ENCODE measurements around the gene SRA1.

Gene SRA1

DNA sequence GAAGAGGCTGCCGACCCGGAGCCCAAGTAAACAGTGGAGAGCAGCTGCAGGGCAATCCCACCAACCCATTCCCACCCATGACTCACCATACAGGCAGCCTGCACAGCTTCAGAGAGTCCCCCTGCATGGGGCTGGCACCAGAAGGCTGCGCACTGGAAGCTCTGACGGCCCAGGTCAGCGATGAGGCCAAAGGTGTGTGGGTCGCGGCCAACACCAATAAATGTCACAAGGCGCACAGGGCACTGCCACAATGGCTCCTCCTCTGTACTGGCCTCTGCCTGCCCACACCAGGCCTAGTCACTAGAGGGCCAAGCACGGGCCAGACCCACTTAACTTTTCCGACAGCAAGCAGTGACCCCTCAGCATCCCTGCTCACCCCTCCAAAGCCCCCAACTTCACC, 3.0 kb upstream of the SRA1 start:
- Histone ChIP-seq H3K9me3 (ENCODE audit: severe bottlenecking) (no peaks in the 10 kb centered on the region), H3K27ac (ENCODE audit: poor library complexity, severe bottlenecking) (no peak overlapping the region), H3K4me1 (ENCODE audit: insufficient read depth, poor library complexity, severe bottlenecking) (peaks cover 6% of the 10 kb centered on the region), H3K4me3 (ENCODE audit: severe bottlenecking) (no peak overlapping the region), H3K27me3 (ENCODE audit: insufficient read depth, poor library complexity, severe bottlenecking) (no peaks in the 10 kb centered on the region), H3K36me3 (ENCODE audit: low read depth) (peaks cover 9% of the 10 kb centered on the region)
- DNase-seq (ENCODE audit: low spot score) (no peak), ATAC-seq (ENCODE audit: low read depth) (no peak)
- TF ChIP-seq, protein P1, sequence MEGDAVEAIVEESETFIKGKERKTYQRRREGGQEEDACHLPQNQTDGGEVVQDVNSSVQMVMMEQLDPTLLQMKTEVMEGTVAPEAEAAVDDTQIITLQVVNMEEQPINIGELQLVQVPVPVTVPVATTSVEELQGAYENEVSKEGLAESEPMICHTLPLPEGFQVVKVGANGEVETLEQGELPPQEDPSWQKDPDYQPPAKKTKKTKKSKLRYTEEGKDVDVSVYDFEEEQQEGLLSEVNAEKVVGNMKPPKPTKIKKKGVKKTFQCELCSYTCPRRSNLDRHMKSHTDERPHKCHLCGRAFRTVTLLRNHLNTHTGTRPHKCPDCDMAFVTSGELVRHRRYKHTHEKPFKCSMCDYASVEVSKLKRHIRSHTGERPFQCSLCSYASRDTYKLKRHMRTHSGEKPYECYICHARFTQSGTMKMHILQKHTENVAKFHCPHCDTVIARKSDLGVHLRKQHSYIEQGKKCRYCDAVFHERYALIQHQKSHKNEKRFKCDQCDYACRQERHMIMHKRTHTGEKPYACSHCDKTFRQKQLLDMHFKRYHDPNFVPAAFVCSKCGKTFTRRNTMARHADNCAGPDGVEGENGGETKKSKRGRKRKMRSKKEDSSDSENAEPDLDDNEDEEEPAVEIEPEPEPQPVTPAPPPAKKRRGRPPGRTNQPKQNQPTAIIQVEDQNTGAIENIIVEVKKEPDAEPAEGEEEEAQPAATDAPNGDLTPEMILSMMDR (IDR thresholded peaks at IDR 0.05; ENCODE audit: poor library complexity, severe bottlenecking) = no peak

DNA sequence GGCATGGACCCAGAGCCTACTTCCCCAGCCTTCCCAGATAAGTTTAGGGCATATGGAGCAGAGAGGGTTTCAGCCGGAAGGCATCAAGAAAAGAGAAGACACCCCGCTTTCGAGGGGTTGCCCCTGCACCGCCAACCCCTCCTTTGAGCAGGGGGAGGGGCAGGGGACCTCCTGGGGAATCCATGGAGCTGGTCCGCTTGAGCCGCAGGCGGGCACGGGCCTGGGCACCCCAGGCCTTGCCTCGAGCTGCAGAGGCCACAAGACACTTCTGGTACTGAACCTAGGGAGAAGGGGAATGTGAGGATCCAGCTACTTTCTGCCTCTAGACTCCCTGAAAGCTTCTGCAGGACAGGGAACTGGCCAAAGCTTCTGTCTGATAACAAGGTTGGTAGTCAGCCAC, 1.3 kb upstream of the SRA1 start:
- no peak overlapping the region for H3K27ac ChIP-seq (ENCODE audit: poor library complexity, severe bottlenecking)
- H3K36me3 ChIP-seq (ENCODE audit: low read depth) = peaks cover 24% of the 10 kb centered on the region
- ATAC-seq (ENCODE audit: low read depth) (no peak), DNase-seq (ENCODE audit: low spot score) (no peak)
- H3K4me3 ChIP-seq (ENCODE audit: severe bottlenecking) = no peak overlapping the region
- no peaks in the 10 kb centered on the region for H3K9me3 ChIP-seq (ENCODE audit: severe bottlenecking)
- peaks cover 6% of the 10 kb centered on the region for H3K4me1 ChIP-seq (ENCODE audit: insufficient read depth, poor library complexity, severe bottlenecking)
- TF ChIP-seq, protein P1 (IDR thresholded peaks at IDR 0.05; ENCODE audit: poor library complexity, severe bottlenecking) = no peak
- no peaks in the 10 kb centered on the region for H3K27me3 ChIP-seq (ENCODE audit: insufficient read depth, poor library complexity, severe bottlenecking)

DNA sequence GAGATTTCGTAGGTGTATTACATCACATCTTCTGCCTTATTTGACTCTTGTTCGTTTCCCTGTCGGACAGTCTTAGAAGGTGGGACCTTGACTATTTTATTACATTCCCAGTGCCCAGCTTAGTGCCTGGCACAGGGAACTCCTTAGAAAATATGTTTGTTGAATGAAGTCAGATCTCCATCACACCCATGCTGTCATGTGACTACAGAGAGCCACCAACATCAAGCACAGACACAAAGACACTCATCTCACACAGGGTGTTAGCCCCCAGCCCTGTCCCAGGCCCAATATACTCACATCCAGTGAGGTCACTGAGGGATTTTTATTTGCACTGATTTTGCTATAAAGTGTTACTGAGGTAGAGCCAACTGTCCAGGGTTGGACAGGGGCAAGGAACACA, 692 bp upstream of the SRA1 start:
- TF ChIP-seq, protein P1 (IDR thresholded peaks at IDR 0.05; ENCODE audit: poor library complexity, severe bottlenecking) = no peak
- Histone ChIP-seq H3K27ac (ENCODE audit: poor library complexity, severe bottlenecking) (peak overlapping the region; percentile 47), H3K9me3 (ENCODE audit: severe bottlenecking) (no peaks in the 10 kb centered on the region), H3K27me3 (ENCODE audit: insufficient read depth, poor library complexity, severe bottlenecking) (no peaks in the 10 kb centered on the region), H3K4me3 (ENCODE audit: severe bottlenecking) (no peak overlapping the region), H3K36me3 (ENCODE audit: low read depth) (peaks cover 30% of the 10 kb centered on the region), H3K4me1 (ENCODE audit: insufficient read depth, poor library complexity, severe bottlenecking) (peaks cover 6% of the 10 kb centered on the region)
- no peak for DNase-seq (ENCODE audit: low spot score)
- ATAC-seq (ENCODE audit: low read depth) = no peak

DNA sequence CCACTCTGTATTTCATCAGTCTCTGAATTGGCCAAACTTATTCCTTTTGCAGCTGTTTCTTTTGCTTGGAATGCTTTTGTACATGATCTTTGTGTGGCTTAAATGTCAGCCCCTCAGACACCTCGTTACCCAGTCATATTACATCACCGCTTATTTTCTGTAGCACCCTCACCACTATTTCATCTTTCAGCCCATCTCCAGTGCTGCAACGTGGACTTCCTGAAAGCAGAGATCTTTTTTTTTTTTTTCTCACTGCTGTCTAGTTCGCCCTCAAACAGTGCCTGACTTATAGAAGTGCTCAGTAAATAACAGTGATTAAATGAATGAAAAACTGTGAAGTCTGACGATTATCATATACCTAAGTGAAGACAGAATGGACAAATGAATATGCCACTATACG, 835 bp downstream of the SRA1 start:
- H3K4me3 ChIP-seq (ENCODE audit: severe bottlenecking) = peak overlapping the region; percentile 81
- TF ChIP-seq, protein P1 (IDR thresholded peaks at IDR 0.05; ENCODE audit: poor library complexity, severe bottlenecking) = no peak
- DNase-seq (ENCODE audit: low spot score) (no peak), ATAC-seq (ENCODE audit: low read depth) (no peak)
- no peaks in the 10 kb centered on the region for H3K9me3 ChIP-seq (ENCODE audit: severe bottlenecking)
- peak overlapping the region; percentile 47 for H3K27ac ChIP-seq (ENCODE audit: poor library complexity, severe bottlenecking)
- no peaks in the 10 kb centered on the region for H3K27me3 ChIP-seq (ENCODE audit: insufficient read depth, poor library complexity, severe bottlenecking)
- H3K4me1 ChIP-seq (ENCODE audit: insufficient read depth, poor library complexity, severe bottlenecking) = peaks cover 6% of the 10 kb centered on the region
- peaks cover 44% of the 10 kb centered on the region for H3K36me3 ChIP-seq (ENCODE audit: low read depth)

DNA sequence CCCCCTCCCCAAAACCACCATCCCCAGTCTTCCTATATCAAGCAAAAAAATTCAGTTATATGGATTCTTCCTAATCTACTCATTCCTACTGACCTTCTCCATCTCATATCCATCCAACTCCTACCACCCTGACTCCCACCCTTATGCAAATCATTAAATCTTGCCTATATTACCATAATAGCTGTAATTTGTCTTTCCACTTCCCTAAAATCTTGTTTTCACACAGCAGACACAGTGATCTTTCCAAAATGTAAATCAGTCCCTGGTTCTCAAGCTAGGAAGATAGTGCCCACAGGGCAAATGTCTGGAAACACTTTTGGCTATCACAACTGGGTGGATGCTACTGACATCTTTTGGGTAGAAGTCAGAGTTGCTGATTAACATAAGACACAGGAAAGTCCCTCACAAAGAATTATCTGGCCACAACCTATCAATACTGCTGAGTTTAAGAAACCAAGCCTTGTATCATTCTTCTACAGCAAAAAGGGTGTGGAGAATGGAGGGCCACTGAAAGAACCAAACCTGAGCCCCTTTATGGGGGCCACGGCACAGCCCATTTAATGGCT, 1.4 kb downstream of the SRA1 start:
- no peaks in the 10 kb centered on the region for H3K27me3 ChIP-seq (ENCODE audit: insufficient read depth, poor library complexity, severe bottlenecking)
- peak overlapping the region; percentile 81 for H3K4me3 ChIP-seq (ENCODE audit: severe bottlenecking)
- TF ChIP-seq, protein P1 (IDR thresholded peaks at IDR 0.05; ENCODE audit: poor library complexity, severe bottlenecking) = no peak
- H3K27ac ChIP-seq (ENCODE audit: poor library complexity, severe bottlenecking) = no peak overlapping the region
- DNase-seq (ENCODE audit: low spot score) (no peak), ATAC-seq (ENCODE audit: low read depth) (no peak)
- H3K4me1 ChIP-seq (ENCODE audit: insufficient read depth, poor library complexity, severe bottlenecking) = peaks cover 6% of the 10 kb centered on the region
- peaks cover 50% of the 10 kb centered on the region for H3K36me3 ChIP-seq (ENCODE audit: low read depth)
- H3K9me3 ChIP-seq (ENCODE audit: severe bottlenecking) = no peaks in the 10 kb centered on the region

All from RWPE2 (cell line).